ENCODE measurements around the gene OR5M10. TPM values are rescaled to one million over a fixed set of nuclear protein-coding genes. Genes with fewer than 3 reads are reported as not detected.

Gene OR5M10
- not detected in 2 replicates for total RNA-seq (ENCODE audit: low replicate concordance)

GRCh38 chr11:56577621-56578020 is at the start of gene OR5M10:
Gene OR5M10, minus strand, starts transcription at chr11:56577721. Its CDS starts 0 bp downstream, at chr11:56577721.

GRCh38 chr11:56543157-56543556 is 34.4 kb downstream of the OR5M10 start, which contains the start of gene OR5M11:
Gene OR5M11, minus strand, starts transcription at chr11:56543257. Its CDS starts 0 bp downstream, at chr11:56543257.

Other genes starting within 250 kb of the OR5M10 start
- gene OR8K1, start 231.7 kb downstream of the OR5M10 start, total RNA-seq (ENCODE audit: low replicate concordance) = not detected in 2 replicates
- not detected in 2 replicates for gene OR8J1, start 223.4 kb downstream of the OR5M10 start, total RNA-seq (ENCODE audit: low replicate concordance)
- gene OR8U1, start 202.1 kb downstream of the OR5M10 start, total RNA-seq (ENCODE audit: low replicate concordance) = not detected in 2 replicates
- not detected in 2 replicates for gene OR5AL1, start 165.0 kb downstream of the OR5M10 start, total RNA-seq (ENCODE audit: low replicate concordance)
- not detected in 2 replicates for gene OR5M3, start 104.4 kb downstream of the OR5M10 start, total RNA-seq (ENCODE audit: low replicate concordance)
- not detected in 2 replicates for gene OR5M8, start 86.4 kb downstream of the OR5M10 start, total RNA-seq (ENCODE audit: low replicate concordance)
- gene OR5M11, start 34.5 kb downstream of the OR5M10 start, total RNA-seq (ENCODE audit: low replicate concordance) = not detected in 2 replicates
- not detected in 2 replicates for gene OR5M1, start 37.2 kb upstream of the OR5M10 start, total RNA-seq (ENCODE audit: low replicate concordance)
- not detected in 2 replicates for gene OR5AP2, start 64.7 kb upstream of the OR5M10 start, total RNA-seq (ENCODE audit: low replicate concordance)
- gene OR5AR1, start 86.0 kb upstream of the OR5M10 start, total RNA-seq (ENCODE audit: low replicate concordance) = not detected in 2 replicates
- not detected in 2 replicates for gene OR9G1, start 121.4 kb upstream of the OR5M10 start, total RNA-seq (ENCODE audit: low replicate concordance)
- not detected in 2 replicates for gene OR9G4, start 171.0 kb upstream of the OR5M10 start, total RNA-seq (ENCODE audit: low replicate concordance)